Posterior vena cava (tissue), 2 donors: Measurements from ENCODE around the gene FIBP. TPM values are rescaled to one million over a fixed set of nuclear protein-coding genes. Genes with fewer than 3 reads are reported as not detected.

Experiments used
- DNase-seq: peaks from one replicate; pipeline ENCODE4 v3.0.0-alpha.2; 2020; ENCODE audit warnings: low spot score
- intact Hi-C, 2 donors: fragments of 100-400 bp; cut with DNase I; formaldehyde crosslinking; loops; one replicate each; pipeline versions ENCODE4 v1.14.1 to v1.14.2; 2022 to 2023
- long read RNA-seq, 2 donors: library from polyadenylated mRNA; unstranded; transcript quantifications; one replicate each; pipeline ENCODE4 v2.0.0, GENCODE V29; 2020 to 2021
- total RNA-seq, 2 donors: library from RNA; stranded (reverse); fragmentation: NEBNext Ultra II Directional; extraction: Animal tissue kit (Norgen Biotek cat#: 25700); gene quantifications; one replicate each; pipeline ENCODE4 v1.2.1, GENCODE V29; 2021
- donor health status: DM: yes; HTN: yes; CAD: no.
- donor health status: DM: yes; HTN: yes; CAD: no.

FIBP gene
- total RNA-seq, result 10 to 100 TPM; 39.7 to 40.8 TPM
- long read RNA-seq, donor 1, transcript FIBP-202 (10 exons, 1,248 nt), result major isoform, 25 of 26 reads
- long read RNA-seq, donor 1, partial matches to known transcripts, result 0 of 26 reads
- long read RNA-seq, donor 1, other reads (novel, unspliced or antisense), result 0 of 26 reads
- long read RNA-seq, donor 2, transcript FIBP-202 (10 exons, 1,248 nt), result major isoform, 134 of 171 reads
- long read RNA-seq, donor 2, transcript FIBP-211 (9 exons, 1,010 nt), result minor isoform, 6 of 171 reads
- long read RNA-seq, donor 2, transcript FIBP-201 (10 exons, 1,261 nt), result minor isoform, 16 of 171 reads
- long read RNA-seq, donor 2, partial matches to known transcripts, result 3 of 171 reads
- long read RNA-seq, donor 2, other reads (novel, unspliced or antisense), result 12 of 171 reads

- DNase-seq, result peak; percentile 99
- intact Hi-C loops, result loop anchor here in 1 of 2 donors (10.0 kb wide), 1 partner anchor 77 kb away; the partner anchor contains the start of gene SART1
Observed at GRCh38 chr11:65888163-65888814, at the start of gene FIBP. Gene FIBP (minus strand): TSS chr11:65888471. CDS start chr11:65888418, 53 bp downstream.

DNA sequence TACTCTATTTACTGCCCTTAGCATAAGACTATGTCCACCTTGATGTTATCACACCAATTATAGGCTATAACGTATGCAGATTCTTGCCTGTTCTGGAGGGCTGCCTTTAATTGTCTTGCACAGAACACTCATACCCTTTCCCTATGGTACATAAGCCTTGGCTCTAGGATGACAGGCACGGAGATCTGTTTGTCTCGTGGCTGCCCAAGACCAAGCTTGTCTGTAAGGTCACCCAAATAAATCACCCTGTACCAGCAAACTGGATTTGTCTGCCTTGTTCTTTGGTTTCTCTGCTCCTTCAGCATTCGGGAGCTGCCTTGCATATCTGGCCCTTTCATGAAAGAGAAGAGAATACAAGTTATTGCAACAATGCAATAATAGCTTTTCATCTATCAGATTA lies 49.5 kb upstream of the FIBP start:
- DNase-seq, result no peak
- intact Hi-C loops, result no loop called here

DNA sequence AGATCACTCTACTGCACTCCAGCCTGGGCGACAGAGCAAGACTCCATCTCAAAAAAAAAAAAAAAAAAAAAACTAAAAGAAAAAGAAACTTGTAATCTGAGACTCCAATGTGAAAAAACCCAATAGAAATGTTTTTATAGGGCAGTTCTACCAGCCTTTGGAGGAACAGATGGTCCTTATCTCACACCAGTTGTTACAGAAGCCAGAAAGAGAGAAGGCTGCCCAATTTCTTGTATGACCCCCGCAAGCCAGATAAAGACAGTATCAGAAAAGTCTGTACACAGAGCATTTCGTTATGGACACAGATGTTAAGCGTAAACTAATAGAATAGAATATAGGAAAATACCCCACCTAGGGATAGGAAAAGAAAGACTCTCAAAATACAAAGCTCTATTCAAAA lies 45.7 kb upstream of the FIBP start:
- DNase-seq, result no peak
- intact Hi-C loops, result no loop called here

- DNase-seq, result no peak
- intact Hi-C loops, result no loop called here
Observed at GRCh38 chr11:65932558-65932919, 44.3 kb upstream of the FIBP start.

DNA sequence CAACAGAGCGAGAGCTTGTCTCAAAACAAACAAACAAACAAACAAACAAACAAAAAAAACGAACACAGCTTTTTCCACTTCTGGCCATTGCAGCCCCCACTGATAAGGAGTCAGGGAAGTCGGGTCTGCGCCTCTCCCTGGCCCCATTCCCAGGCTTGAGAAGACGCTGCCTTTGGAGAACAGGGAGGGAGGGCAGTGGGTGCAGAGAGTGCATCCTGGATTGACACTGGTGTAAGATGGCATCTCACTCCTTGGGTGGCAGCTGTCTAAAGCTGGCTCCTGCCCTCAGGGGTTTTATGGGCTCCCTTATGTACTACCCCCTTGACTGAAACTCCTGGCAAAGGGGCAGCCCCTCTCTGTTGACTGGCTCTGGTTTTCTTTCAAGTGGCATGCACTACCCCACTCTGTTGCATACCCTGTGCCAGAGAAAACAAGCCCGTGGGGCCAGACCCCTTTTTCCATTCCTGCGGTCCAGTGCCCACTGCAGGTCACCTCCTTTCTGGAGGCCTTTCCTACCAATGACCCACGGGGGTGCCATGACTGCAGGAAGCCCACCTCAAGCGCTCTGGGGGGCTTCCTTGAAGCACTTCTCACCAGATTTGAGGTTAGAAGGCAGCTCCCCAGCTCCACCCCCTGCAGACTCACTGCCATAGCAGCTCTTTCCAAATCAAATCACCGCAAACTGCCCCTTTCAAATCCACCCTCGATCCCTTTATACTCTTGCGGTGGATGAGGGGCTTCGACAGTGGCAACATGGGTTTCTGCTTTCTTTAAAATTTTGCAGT lies 43.7 kb upstream of the FIBP start:
- DNase-seq, result no peak
- intact Hi-C loops, result no loop called here

- intact Hi-C loops, result no loop called here
- no peak for DNase-seq
Observed at GRCh38 chr11:65928667-65929066, 40.4 kb upstream of the FIBP start.

DNA sequence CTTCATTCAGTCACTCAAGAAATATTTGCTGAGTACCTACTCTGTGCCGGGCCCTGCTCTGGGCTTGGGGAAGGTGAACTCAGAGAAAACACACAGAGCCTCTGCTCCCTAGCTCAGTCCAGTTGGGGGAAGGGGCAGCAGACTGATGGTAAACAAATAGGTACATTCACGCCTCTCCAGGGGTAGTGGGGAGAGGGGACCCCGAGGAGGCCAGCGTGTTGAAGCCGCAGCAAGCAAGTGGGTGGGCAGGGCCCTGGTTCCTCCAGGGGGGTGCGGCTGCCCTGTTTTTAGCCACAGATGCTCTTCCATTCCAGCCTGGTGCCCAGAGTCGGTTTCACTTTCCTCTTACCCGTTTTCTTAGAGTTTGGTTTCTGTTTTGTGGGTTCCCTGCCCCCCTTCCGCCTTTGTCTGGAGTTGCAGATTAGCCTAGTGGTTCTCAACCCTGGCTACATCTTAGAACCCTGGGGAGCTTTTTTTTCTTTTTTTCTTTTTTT lies 39.7 kb upstream of the FIBP start:
- intact Hi-C loops, result no loop called here
- DNase-seq, result peak; percentile 81

GRCh38 chr11:65925397-65925796 lies 37.1 kb upstream of the FIBP start:
- no peak for DNase-seq
- intact Hi-C loops, result no loop called here

DNA sequence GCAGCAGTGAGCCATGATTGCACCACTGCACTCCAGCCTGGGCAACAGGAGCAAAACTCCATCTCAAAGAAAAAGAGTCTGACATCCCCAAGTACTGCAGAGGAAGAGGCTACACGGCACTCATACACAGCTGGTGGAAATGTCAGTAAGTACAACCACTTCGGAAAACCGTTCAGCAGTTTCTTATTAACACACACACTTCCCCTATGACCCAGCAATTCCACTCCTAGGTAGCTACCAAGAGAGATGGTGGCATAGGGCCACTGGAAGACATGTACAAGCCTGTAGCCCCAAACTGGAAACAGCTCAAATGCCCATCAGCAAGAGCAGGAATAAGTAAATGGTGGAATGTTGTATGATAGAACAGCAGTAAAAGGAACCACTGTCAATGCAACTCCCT lies 34.3 kb upstream of the FIBP start:
- intact Hi-C loops, result loop anchor here in 1 of 2 donors (5.0 kb wide), 2 partner anchors 40 to 55 kb away; partner anchors contain the start of gene SART1

GRCh38 chr11:65921876-65922275 lies 33.6 kb upstream of the FIBP start:
- intact Hi-C loops, result loop anchor here in 1 of 2 donors (5.0 kb wide), 2 partner anchors 40 to 55 kb away; partner anchors contain the start of gene SART1

More for the DNA sequence above, 34.3 kb upstream of the FIBP start:
- no peak for DNase-seq

DNA sequence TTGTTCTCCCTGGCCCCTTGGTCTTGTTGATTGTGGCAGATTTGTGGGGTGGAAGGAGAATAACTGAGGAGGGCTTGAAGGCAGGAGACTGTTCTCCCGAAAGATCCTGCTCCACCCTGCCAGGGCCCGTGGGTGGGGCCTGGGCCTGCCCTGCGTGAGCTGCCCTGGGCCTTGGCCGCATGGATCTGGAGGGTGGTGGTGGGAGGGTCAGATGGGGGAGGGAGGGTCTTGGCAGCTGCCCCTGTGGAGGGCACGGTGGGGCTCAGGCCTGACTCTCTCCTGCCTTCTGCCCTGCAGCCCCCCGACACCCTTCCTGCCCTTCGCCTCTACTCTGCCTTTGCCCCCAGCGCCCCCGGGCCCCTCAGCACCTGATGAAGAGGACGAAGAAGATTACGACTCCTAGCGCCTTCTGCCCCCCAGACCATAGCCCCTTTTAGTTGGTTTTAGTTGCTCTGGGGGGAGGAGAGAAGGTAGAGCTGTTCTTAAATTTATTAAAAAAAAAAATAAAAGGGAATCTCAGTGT lies 32.8 kb upstream of the FIBP start:
- DNase-seq, result no peak
- intact Hi-C loops, result loop anchor here in 1 of 2 donors (5.0 kb wide), 2 partner anchors 41 to 56 kb away; partner anchors contain the start of gene SART1

More at GRCh38 chr11:65921876-65922275, 33.6 kb upstream of the FIBP start:
- DNase-seq, result no peak

DNA sequence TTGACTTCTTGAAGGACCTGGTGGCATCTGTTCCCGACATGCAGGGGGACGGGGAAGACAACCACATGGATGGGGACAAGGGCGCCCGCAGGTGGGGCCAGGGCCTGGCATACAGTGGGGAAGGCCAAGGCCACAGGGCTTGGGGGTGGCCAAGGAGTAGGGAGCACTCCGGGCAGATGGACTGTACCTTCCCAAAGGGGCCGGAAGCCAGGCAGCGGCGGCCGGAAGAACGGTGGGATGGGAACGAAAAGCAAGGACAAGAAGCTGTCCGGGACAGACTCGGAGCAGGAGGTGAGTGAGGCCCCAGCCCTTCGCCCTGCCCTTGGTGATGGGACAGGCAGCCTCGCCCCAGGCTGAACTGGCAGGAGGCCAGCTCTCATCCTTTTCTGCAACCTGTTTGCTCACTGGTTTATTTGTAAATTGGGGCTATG lies 32.1 kb upstream of the FIBP start:
- intact Hi-C loops, result loop anchor here in 1 of 2 donors (5.0 kb wide), 2 partner anchors 42 to 57 kb away; partner anchors contain the start of gene SART1
- peak; percentile 77 for DNase-seq

GRCh38 chr11:65919573-65920371 lies 31.5 kb upstream of the FIBP start:
- intact Hi-C loops, result loop anchor here in 1 of 2 donors (5.0 kb wide), 2 partner anchors 43 to 58 kb away; partner anchors contain the start of gene SART1
- DNase-seq, result no peak

GRCh38 chr11:65919141-65919572 lies 30.9 kb upstream of the FIBP start, which contains the start of gene DRAP1:
Gene DRAP1 (plus strand): TSS chr11:65919426. CDS start chr11:65919502, 76 bp downstream.
- intact Hi-C loops, result no loop called here
- peak; percentile 100 for DNase-seq

- intact Hi-C loops, result no loop called here
- DNase-seq, result no peak
Observed at GRCh38 chr11:65918211-65919140, 30.2 kb upstream of the FIBP start, which contains the start of gene C11orf68. Gene C11orf68 (minus strand): TSS chr11:65919062. CDS start chr11:65919031, 31 bp downstream.

- intact Hi-C loops, result no loop called here
- DNase-seq, result peak; percentile 78
Observed at GRCh38 chr11:65917434-65918210, 29.4 kb upstream of the FIBP start.
